Osteocyte (in vitro differentiated cells): ENCODE data around the gene CDC73. TPM values are rescaled to one million over a fixed set of nuclear protein-coding genes. Genes with fewer than 3 reads are reported as not detected.
"Not testable (repeated sequence)": the region's sequence is repeated elsewhere in the genome, so short reads cannot be mapped to it uniquely, and the experiment has no call there.

Experiments used
- DNase-seq: peaks from one replicate; pipeline ENCODE4 v3.0.0; 2021; ENCODE audit warnings: mixed read lengths; ENCODE audit not compliant: unreplicated experiment; ENCODE audit errors: extremely low spot score
- H3K27ac Mint-ChIP-seq: one replicate; pipeline ENCODE4 v1.8.0; 2021; ENCODE audit warnings: mild to moderate bottlenecking, mixed read lengths; ENCODE audit not compliant: unreplicated experiment
- H3K27me3 Mint-ChIP-seq: one replicate; pipeline ENCODE4 v1.8.0; 2021; ENCODE audit warnings: mixed read lengths; ENCODE audit not compliant: unreplicated experiment
- H3K36me3 Mint-ChIP-seq: one replicate; pipeline ENCODE4 v1.8.0; 2021; ENCODE audit warnings: mixed read lengths; ENCODE audit not compliant: unreplicated experiment
- H3K4me1 Mint-ChIP-seq: one replicate; pipeline ENCODE4 v1.8.0; 2021; ENCODE audit warnings: mixed read lengths; ENCODE audit not compliant: unreplicated experiment
- H3K4me3 Mint-ChIP-seq: one replicate; pipeline ENCODE4 v1.8.0; 2021; ENCODE audit warnings: mild to moderate bottlenecking, moderate library complexity, mixed read lengths; ENCODE audit not compliant: unreplicated experiment
- H3K9me3 Mint-ChIP-seq: one replicate; pipeline ENCODE4 v1.8.0; 2021; ENCODE audit warnings: mixed read lengths; ENCODE audit not compliant: unreplicated experiment
- total RNA-seq: library from RNA; stranded (reverse); gene quantifications from 2 replicates; pipeline ENCODE4 v1.2.1, GENCODE V29; 2021
- TF ChIP-seq, protein P1 (sequence below): fragments of 200-600 bp; sonication (generic); IDR thresholded peaks from 2 replicates; pipeline ENCODE4 v1.5.0; 2021; ENCODE audit warnings: antibody characterized with exemption, mild to moderate bottlenecking, moderate library complexity

CDC73 gene
- total RNA-seq, 1 donor from 2014 or later = 73.3 TPM

DNA sequence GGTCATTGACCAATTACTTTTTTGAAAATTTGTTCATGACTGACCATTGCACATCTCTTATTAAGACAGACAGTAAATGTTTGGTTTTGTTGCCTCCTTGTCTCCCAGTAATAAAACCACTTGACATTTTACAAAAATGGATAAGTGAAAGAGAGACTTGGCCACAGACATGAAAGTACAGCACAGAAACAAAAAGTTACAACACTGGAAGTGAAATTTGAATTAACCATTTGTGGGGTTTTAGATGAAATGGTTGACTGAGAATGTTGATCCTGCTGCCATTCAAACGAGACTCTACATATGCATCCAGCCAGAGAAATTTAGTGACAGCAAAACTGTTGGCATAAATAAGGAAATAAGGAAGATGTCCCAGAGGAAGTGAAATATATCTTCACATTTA lies 143.9 kb downstream of the CDC73 start:
- Mint-ChIP-seq H3K36me3 (peaks cover 33% of the 10 kb centered on the region), H3K9me3 (peaks cover 10% of the 10 kb centered on the region), H3K4me3 (no peak overlapping the region), H3K27ac (no peak overlapping the region), H3K4me1 (peaks cover 12% of the 10 kb centered on the region), H3K27me3 (no peaks in the 10 kb centered on the region)
- DNase-seq = no peak
- TF ChIP-seq, protein P1, sequence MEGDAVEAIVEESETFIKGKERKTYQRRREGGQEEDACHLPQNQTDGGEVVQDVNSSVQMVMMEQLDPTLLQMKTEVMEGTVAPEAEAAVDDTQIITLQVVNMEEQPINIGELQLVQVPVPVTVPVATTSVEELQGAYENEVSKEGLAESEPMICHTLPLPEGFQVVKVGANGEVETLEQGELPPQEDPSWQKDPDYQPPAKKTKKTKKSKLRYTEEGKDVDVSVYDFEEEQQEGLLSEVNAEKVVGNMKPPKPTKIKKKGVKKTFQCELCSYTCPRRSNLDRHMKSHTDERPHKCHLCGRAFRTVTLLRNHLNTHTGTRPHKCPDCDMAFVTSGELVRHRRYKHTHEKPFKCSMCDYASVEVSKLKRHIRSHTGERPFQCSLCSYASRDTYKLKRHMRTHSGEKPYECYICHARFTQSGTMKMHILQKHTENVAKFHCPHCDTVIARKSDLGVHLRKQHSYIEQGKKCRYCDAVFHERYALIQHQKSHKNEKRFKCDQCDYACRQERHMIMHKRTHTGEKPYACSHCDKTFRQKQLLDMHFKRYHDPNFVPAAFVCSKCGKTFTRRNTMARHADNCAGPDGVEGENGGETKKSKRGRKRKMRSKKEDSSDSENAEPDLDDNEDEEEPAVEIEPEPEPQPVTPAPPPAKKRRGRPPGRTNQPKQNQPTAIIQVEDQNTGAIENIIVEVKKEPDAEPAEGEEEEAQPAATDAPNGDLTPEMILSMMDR = no peak

DNA sequence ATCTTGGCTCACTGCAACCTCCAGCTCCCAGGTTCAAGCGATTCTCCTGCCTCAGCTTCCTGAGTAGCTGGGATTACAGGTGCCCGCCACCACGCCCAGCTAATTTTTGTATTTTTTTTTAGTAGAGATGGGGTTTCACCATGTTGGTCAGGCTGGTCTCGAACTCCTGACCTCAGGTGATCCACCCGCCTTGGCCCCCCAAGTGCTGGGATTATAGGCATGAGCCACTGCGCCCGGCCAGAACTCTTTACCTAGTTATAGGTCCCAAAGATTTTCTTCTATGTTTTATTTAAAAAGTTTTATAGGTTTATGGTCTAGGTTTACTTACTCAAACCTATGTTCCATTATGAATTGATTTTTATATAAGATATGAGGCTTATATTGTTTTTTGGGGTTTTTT lies 145.0 kb downstream of the CDC73 start:
- not testable (repeated sequence) for H3K4me3 Mint-ChIP-seq, DNase-seq, H3K27ac Mint-ChIP-seq, H3K27me3 Mint-ChIP-seq
- peaks cover 19% of the 10 kb centered on the region for H3K9me3 Mint-ChIP-seq
- peaks cover 22% of the 10 kb centered on the region for H3K4me1 Mint-ChIP-seq
- H3K36me3 Mint-ChIP-seq = peaks cover 37% of the 10 kb centered on the region

DNA sequence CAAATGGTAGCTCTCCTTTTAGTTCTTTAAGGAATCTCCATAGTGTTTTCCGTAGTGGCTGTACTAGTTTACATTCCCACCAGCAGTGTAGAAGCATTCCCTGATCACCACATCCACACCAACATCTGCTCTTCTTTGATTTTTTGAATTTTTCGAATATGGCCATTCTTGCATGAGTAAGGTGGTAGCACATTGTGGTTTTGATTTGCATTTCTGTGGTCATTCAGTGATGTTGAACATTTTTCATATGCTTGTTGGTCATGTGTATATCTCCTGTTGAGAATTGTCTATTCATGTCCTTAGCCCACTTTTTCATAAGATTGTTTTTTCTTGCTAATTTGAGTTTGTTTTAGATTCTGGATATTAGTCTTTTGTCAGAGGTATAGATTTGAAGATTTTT lies 149.2 kb downstream of the CDC73 start:
- Mint-ChIP-seq H3K4me3 (no peak overlapping the region), H3K27ac (peak overlapping the region; percentile 25), H3K27me3 (no peaks in the 10 kb centered on the region), H3K36me3 (peaks cover 51% of the 10 kb centered on the region), H3K9me3 (peaks cover 32% of the 10 kb centered on the region), H3K4me1 (peaks cover 18% of the 10 kb centered on the region)
- no peak for DNase-seq
- TF ChIP-seq, protein P1 = no peak

DNA sequence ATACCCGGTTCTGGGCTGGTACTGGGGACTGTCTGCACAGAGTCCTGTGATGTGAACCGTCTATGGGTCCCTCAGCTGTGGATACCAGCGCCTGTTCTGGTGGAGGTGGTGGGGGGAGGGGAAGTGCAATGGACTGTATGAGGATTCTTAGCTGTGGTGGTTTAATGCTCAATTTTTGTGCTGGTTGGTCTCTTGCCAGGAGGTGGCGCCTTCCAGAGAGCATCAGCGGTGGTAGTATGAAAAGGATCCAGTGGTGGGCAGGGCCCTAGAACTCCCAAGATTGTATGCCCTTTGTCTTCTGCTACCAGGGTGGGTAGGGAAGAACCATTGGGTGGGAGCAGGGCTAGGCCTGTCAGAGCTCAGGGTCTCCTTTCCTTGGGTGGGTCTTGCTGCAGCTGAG lies 153.9 kb downstream of the CDC73 start:
- TF ChIP-seq, protein P1 = no peak
- Mint-ChIP-seq H3K27me3 (no peaks in the 10 kb centered on the region), H3K4me1 (peaks cover 18% of the 10 kb centered on the region), H3K27ac (no peak overlapping the region), H3K36me3 (peaks cover 48% of the 10 kb centered on the region), H3K9me3 (peaks cover 34% of the 10 kb centered on the region), H3K4me3 (no peak overlapping the region)
- no peak for DNase-seq

DNA sequence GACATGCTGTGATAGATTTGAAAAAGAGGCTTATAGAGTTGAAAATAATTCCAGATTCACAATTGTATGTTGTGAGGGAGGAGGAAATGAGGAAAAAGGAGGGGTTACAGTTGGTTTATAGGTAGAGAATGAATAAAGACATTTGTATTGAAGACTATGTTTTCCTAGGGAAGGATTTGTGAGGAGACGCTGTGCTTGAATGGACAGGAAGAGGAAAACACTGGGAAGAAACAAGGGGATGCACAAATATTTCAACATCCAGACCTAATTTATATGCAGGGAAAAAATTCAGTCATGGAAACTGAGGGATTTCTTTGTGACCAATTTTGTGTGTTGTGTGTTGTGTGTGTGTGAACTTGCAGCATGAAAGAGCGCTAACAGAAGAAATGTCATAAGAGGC lies 157.1 kb downstream of the CDC73 start:
- H3K36me3 Mint-ChIP-seq = peaks cover 24% of the 10 kb centered on the region

More for the DNA sequence above, 157.1 kb downstream of the CDC73 start:
- peaks cover 10% of the 10 kb centered on the region for H3K9me3 Mint-ChIP-seq
- DNase-seq = no peak
- no peak overlapping the region for H3K27ac Mint-ChIP-seq
- peaks cover 27% of the 10 kb centered on the region for H3K4me1 Mint-ChIP-seq
- TF ChIP-seq, protein P1 = no peak
- H3K4me3 Mint-ChIP-seq = no peak overlapping the region
- no peaks in the 10 kb centered on the region for H3K27me3 Mint-ChIP-seq
